ENCODE measurements around the gene ZNF764.

The ZNF764 gene

DNA sequence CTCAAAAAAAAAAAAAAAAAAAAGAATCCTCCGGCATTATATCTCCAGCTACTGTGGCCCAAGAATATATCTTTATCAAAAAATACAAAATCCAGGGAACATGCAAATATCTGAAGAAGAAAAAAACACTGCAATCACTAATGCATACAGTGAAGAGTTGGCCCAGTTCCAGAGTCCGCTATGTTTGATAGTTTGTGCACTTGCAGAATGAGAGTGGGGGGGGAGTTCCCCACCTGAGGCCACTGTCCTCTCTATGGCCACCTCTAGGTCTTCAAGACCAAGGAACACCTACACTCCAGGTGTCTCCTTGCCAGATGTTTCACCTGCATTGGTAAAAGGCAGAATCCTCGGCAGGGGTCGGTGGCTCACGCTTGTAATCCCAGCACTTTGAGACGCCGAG lies 23.3 kb upstream of the ZNF764 start:
- TF ChIP-seq, protein P1, sequence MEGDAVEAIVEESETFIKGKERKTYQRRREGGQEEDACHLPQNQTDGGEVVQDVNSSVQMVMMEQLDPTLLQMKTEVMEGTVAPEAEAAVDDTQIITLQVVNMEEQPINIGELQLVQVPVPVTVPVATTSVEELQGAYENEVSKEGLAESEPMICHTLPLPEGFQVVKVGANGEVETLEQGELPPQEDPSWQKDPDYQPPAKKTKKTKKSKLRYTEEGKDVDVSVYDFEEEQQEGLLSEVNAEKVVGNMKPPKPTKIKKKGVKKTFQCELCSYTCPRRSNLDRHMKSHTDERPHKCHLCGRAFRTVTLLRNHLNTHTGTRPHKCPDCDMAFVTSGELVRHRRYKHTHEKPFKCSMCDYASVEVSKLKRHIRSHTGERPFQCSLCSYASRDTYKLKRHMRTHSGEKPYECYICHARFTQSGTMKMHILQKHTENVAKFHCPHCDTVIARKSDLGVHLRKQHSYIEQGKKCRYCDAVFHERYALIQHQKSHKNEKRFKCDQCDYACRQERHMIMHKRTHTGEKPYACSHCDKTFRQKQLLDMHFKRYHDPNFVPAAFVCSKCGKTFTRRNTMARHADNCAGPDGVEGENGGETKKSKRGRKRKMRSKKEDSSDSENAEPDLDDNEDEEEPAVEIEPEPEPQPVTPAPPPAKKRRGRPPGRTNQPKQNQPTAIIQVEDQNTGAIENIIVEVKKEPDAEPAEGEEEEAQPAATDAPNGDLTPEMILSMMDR (IDR thresholded peaks at IDR 0.05) = no peak

DNA sequence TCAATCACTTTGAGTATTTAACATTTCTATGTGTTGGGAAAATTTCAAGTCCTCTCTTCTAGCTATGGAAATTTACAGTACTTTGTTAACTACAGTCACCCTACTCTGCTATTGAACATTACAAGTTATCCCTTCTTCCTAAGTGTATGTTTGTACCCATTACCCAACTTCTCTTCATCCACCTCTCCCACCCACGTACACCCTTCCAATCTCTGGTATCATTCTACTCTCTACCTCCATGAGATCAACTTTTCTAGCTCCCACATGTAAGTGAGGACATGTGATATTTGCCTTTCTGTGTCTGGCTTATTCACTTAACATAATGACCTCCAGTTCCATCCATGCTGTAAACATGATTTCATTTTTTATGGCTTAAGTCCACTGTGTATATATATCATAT lies 16.5 kb upstream of the ZNF764 start:
- TF ChIP-seq, protein P1 (IDR thresholded peaks at IDR 0.05) = no peak

GRCh38 chr16:30571445-30572322 lies 13.5 kb upstream of the ZNF764 start, which contains the start of gene ZNF688:
ZNF688 (minus strand) TSS chr16:30571714; CDS start chr16:30571629, 85 bp downstream.
- TF ChIP-seq, protein P1 (IDR thresholded peaks at IDR 0.05) = no peak

GRCh38 chr16:30570636-30571444 lies 12.7 kb upstream of the ZNF764 start:
- TF ChIP-seq, protein P1 (IDR thresholded peaks at IDR 0.05) = no peak

DNA sequence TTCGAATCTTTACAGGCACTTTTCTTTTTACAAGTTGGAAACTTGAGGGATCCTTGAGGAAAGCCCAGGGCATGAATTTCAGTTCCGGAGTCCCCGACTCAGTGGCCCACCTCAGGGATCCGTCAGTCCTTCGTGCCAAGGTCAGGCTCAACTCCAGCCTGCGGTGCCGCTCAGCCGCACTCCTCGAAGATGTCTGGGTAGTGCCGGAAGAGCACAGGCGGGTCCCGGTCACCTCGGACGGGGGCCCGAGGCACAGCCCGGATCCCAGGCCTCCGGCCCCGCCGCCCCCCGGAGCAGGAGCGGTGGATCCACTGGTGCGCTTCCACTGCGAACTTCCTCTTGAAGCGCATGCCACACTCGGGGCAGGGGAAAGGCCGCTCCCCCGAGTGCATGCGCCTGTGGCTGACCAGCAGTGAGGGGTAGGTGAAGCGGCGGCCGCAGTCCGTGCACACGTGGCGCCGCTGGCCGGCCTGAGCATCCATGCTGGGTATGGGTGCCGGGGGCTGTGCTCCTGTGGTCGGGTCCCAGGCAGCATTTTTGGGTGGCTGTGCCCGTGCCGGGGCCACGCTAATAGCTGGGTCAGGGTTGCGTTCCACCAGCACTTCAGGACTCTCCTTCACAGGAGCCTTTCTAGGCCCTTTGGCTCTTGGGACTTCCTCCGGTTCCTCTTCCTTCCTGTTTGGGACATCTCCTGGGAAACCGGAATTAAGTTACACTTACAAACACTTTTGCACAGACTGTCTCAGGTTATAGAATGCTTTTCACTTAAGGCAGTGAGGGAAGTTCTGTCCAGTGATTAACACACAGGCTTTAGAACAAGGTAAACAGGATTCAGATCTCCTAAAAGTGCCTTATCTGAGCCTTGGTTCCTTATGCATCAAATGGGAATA lies 11.8 kb upstream of the ZNF764 start:
- TF ChIP-seq, protein P1 (IDR thresholded peaks at IDR 0.05) = no peak

DNA sequence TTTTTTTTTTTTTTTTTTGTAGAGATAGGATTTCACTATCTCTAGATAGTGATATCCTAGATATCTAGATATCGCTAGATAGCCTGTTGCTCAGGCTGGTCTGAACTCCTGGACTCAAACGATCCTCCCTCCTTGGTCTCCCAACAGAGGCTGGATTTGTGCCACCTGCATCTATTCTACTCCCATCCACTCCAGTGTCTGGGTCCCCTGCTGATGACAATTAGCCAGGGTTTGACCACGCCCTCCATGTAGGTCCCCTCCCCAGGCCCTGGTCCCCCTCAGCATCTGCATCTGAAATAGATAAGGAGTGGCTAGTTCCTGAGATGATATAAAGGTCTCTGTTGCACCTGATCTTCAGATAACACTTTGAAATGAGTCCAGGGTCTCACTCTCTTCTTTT lies 11.1 kb upstream of the ZNF764 start:
- TF ChIP-seq, protein P1 (IDR thresholded peaks at IDR 0.05) = no peak

All from LNCAP (cell line).